HG03064 (cell line): ENCODE data around the gene ARF5.
A peak's percentile ranks its signal among the peaks of the same experiment; 100 is the strongest.
"Not testable (repeated sequence)": the region's sequence is repeated elsewhere in the genome, so short reads cannot be mapped to it uniquely, and the experiment has no call there.

ENCODE experiments used
- ATAC-seq: cut with Tn5 transposase; IDR thresholded peaks from one replicate; pipeline ENCODE4 v1.9.1; 2021; ENCODE audit warnings: low read depth; ENCODE audit not compliant: unreplicated experiment

Gene ARF5

GRCh38 chr7:127588019-127588696, at the start of gene ARF5:
ARF5 (plus strand) TSS chr7:127588411; CDS start chr7:127588499, 88 bp downstream.
- peak; percentile 78 for ATAC-seq

- ATAC-seq, result no peak
These were observed 49.1 kb upstream of the ARF5 start for GRCh38 chr7:127539116-127539515.

GRCh38 chr7:127540461-127540860, 47.8 kb upstream of the ARF5 start:
- ATAC-seq, result not testable (repeated sequence)

- no peak for ATAC-seq
These were observed 46.7 kb upstream of the ARF5 start for GRCh38 chr7:127541548-127541947.

GRCh38 chr7:127546313-127546712, 41.9 kb upstream of the ARF5 start:
- no peak for ATAC-seq

GRCh38 chr7:127550247-127550646, 38.0 kb upstream of the ARF5 start:
- no peak for ATAC-seq

GRCh38 chr7:127551941-127552340, 36.3 kb upstream of the ARF5 start:
- no peak for ATAC-seq

- ATAC-seq, result no peak
These were observed 31.8 kb upstream of the ARF5 start for GRCh38 chr7:127556404-127556803.

- ATAC-seq, result no peak
These were observed 30.4 kb upstream of the ARF5 start for GRCh38 chr7:127557803-127558202.

GRCh38 chr7:127566242-127566641, 22.0 kb upstream of the ARF5 start:
- no peak for ATAC-seq

- not testable (repeated sequence) for ATAC-seq
These were observed 20.2 kb upstream of the ARF5 start for GRCh38 chr7:127568034-127568433.

GRCh38 chr7:127571741-127572505, 16.3 kb upstream of the ARF5 start:
- no peak for ATAC-seq

- ATAC-seq, result no peak
These were observed 10.1 kb upstream of the ARF5 start for GRCh38 chr7:127578036-127578684.

GRCh38 chr7:127578711-127579275, 9.4 kb upstream of the ARF5 start:
- ATAC-seq, result no peak

- no peak for ATAC-seq
These were observed 7.6 kb upstream of the ARF5 start for GRCh38 chr7:127580612-127581011.

GRCh38 chr7:127581716-127582115, 6.5 kb upstream of the ARF5 start:
- ATAC-seq, result no peak

GRCh38 chr7:127582361-127582760, 5.8 kb upstream of the ARF5 start:
- ATAC-seq, result no peak

GRCh38 chr7:127584648-127585043, 3.6 kb upstream of the ARF5 start:
- no peak for ATAC-seq

GRCh38 chr7:127585044-127585953, 2.9 kb upstream of the ARF5 start, which contains the start of gene GCC1:
GCC1 (minus strand) TSS chr7:127585596; CDS start chr7:127585182, 414 bp downstream.
- peak; percentile 71 for ATAC-seq

- no peak for ATAC-seq
These were observed 1.9 kb upstream of the ARF5 start for GRCh38 chr7:127586346-127586745.
